Keratinocyte (primary cell): ENCODE measurements around the gene MAPT.

ENCODE experiments used
- CTCF ChIP-seq, 3 experiments: IDR thresholded peaks in 1 of 3; conservative IDR thresholded peaks in 1 of 3; optimal IDR thresholded peaks in 1 of 3; 2 replicates in 2 of 3; 3 replicates in 1 of 3; pipeline versions ENCODE3 to v1.5.1; 2011; ENCODE audit warnings: low read length in 3 of 3, mild to moderate bottlenecking in 3 of 3, moderate library complexity in 2 of 3, control low read depth in 1 of 3, inconsistent platforms in 1 of 3; ENCODE audit not compliant: insufficient read depth in 2 of 3; ENCODE audit errors: extremely low read depth in 1 of 3
- EZH2 ChIP-seq: IDR thresholded peaks from one replicate; pipeline ENCODE4 v1.6.1; 2012; ENCODE audit warnings: inconsistent platforms, mild to moderate bottlenecking, low read length, moderate library complexity

- no peak for TF ChIP-seq CTCF (optimal IDR thresholded peaks at IDR 0.05 in 1 of 3, IDR thresholded peaks at IDR 0.05 in 1 of 3, conservative IDR thresholded peaks at IDR 0.05 in 1 of 3; ENCODE audit: extremely low read depth in 1 of 3, insufficient read depth in 2 of 3, low read length in 3 of 3)
- no peak for TF ChIP-seq EZH2
Observed at GRCh38 chr17:46020023-46020761, 125.8 kb downstream of the MAPT start.
